K562 (cell line): ENCODE results near the gene IL27RA. TPM values are rescaled to one million over a fixed set of nuclear protein-coding genes. Genes with fewer than 3 reads are reported as not detected.

Experiments used
- ATAC-seq: fragments of 200-7000 bp; cut with Tn5 transposase; 3 replicates; pipeline ENCODE4 v1.9.1; 2020; ENCODE audit warnings: moderate library complexity
- BruUV-seq: library from RNA; stranded (reverse); fragments of 400-500 nt; replicated peaks from 2 replicates; lab custom pipeline; 2021; lab: Mats Ljungman, UMichigan
- CTCF ChIA-PET: fragments of 300-600 bp; formaldehyde crosslinking; extraction: SDS; loops from one replicate; lab custom pipeline; 2021; ENCODE audit warnings: low intra/inter-chr PET ratio; lab: Yijun Ruan, JAX
- POLR2A ChIA-PET: fragments of 300-600, 350-650 bp; sonication (Branson Sonifier 250); formaldehyde crosslinking; extraction: SDS; loops from one replicate; lab custom pipeline; 2021; ENCODE audit warnings: antibody characterized with exemption, inconsistent platforms; lab: Yijun Ruan, JAX
- DNase-seq, 4 experiments: peaks; one replicate each; pipeline versions ENCODE4 v3.0.0 to v3.0.0-alpha.2; 2011 to 2018; ENCODE audit warnings: low spot score in 3 of 4, mixed read lengths in 3 of 4; ENCODE audit errors: extremely low read depth in 1 of 4
- FAIRE-seq: peaks from 2 replicates; lab custom pipeline; 2011; peaks lifted over from hg19 to GRCh38; lab: Jason Lieb, UNC
- H2AFZ ChIP-seq: 2 replicates; pipeline ENCODE4 v1.6.0; 2011; ENCODE audit warnings: low read depth, low read length, control low read depth, inconsistent platforms
- H3K27ac ChIP-seq: fragments of 200-600 bp; 3 replicates; pipeline ENCODE4 v1.8.0; 2011; ENCODE audit warnings: low read depth, mild to moderate bottlenecking, control low read depth, inconsistent platforms, low read length, moderate library complexity, mixed read lengths; ENCODE audit errors: extremely low read depth
- H3K27me3 ChIP-seq, 2 experiments: fragments of 300-600 bp in 1 of 2; 2 replicates in 1 of 2; 3 replicates in 1 of 2; pipeline versions ENCODE4 v1.6.0 to v1.8.0; 2011; ENCODE audit warnings: inconsistent platforms in 2 of 2, low read length in 2 of 2, mild to moderate bottlenecking in 1 of 2, mixed read lengths in 1 of 2, moderate library complexity in 1 of 2; ENCODE audit not compliant: control insufficient read depth in 2 of 2, insufficient read depth in 2 of 2
- H3K36me3 ChIP-seq: fragments of 300-600 bp; 3 replicates; pipeline ENCODE4 v1.8.0; 2011; ENCODE audit warnings: mild to moderate bottlenecking, low read length, inconsistent platforms; ENCODE audit not compliant: control insufficient read depth, insufficient read depth
- H3K4me1 ChIP-seq, 2 experiments: fragments of 200-600 bp in 1 of 2; replicated peaks in 1 of 2; 2 replicates in 1 of 2; 3 replicates in 1 of 2; pipeline versions ENCODE4 v1.5.1 to v1.8.0; 2011; ENCODE audit warnings: inconsistent platforms in 2 of 2, low read length in 2 of 2, mild to moderate bottlenecking in 1 of 2, mixed read lengths in 1 of 2, moderate library complexity in 1 of 2; ENCODE audit not compliant: control insufficient read depth in 2 of 2, insufficient read depth in 2 of 2
- H3K4me2 ChIP-seq: 2 replicates; pipeline ENCODE4 v1.6.1; 2011; ENCODE audit warnings: low read length, control low read depth, inconsistent platforms, mixed read lengths; ENCODE audit not compliant: insufficient read depth
- H3K4me3 ChIP-seq: fragments of 200-600 bp; sonication (generic), shearing (Covaris generic); 2 replicates; pipeline ENCODE4 v1.5.1; 2016; ENCODE audit warnings: control low read depth, inconsistent platforms
- H3K79me2 ChIP-seq: fragments of 200-600 bp; 3 replicates; pipeline ENCODE4 v1.8.0; 2011; ENCODE audit warnings: low read length, inconsistent platforms; ENCODE audit not compliant: control insufficient read depth, insufficient read depth
- H3K9ac ChIP-seq, 2 experiments: 2 replicates each; pipeline versions ENCODE4 v1.6.0 to v1.6.1; 2011; ENCODE audit warnings: low read depth in 2 of 2, low read length in 2 of 2, control low read depth in 1 of 2, inconsistent platforms in 1 of 2, mild to moderate bottlenecking in 1 of 2, mixed read lengths in 1 of 2; ENCODE audit not compliant: insufficient read depth in 1 of 2
- H3K9me1 ChIP-seq: one replicate; pipeline ENCODE4 v1.6.0; 2011; ENCODE audit warnings: inconsistent platforms, mild to moderate bottlenecking, low read length, moderate library complexity; ENCODE audit not compliant: control insufficient read depth, insufficient read depth
- H3K9me3 ChIP-seq: replicated peaks from 2 replicates; pipeline ENCODE4 v1.5.1; 2011; ENCODE audit warnings: low read depth, low read length, inconsistent platforms; ENCODE audit not compliant: control insufficient read depth, insufficient read depth
- H4K20me1 ChIP-seq: replicated peaks from 2 replicates; pipeline ENCODE4 v1.6.1; 2011; ENCODE audit warnings: low read length, inconsistent platforms, mixed read lengths; ENCODE audit not compliant: control insufficient read depth, insufficient read depth
- BCOR ChIP-seq: fragments of 450-650 bp; IDR thresholded peaks from 2 replicates; pipeline ENCODE4 v1.6.1; 2016
- HDAC2 ChIP-seq: fragments of 450-650 bp; IDR thresholded peaks from 2 replicates; pipeline ENCODE4 v1.6.1; 2016; ENCODE audit warnings: mild to moderate bottlenecking
- KDM1A ChIP-seq, 2 experiments: fragments of 450-650 bp; IDR thresholded peaks; 2 replicates each; pipeline ENCODE4 v1.6.1; 2016; ENCODE audit warnings: mild to moderate bottlenecking in 2 of 2
- RBM25 ChIP-seq: fragments of 200-400 bp; formaldehyde crosslinking; IDR thresholded peaks from 2 replicates; pipeline ENCODE4 v1.6.1; 2018; ENCODE audit warnings: low read length, low read depth, moderate library complexity; ENCODE audit not compliant: severe bottlenecking
- TCFL5 ChIP-seq: fragments of 250-450 bp; sonication (Bioruptor Pico); conservative IDR thresholded peaks from 2 replicates; pipeline ENCODE4 v1.6.1; 2021; ENCODE audit warnings: mild to moderate bottlenecking, moderate library complexity, matching md5 sums
- ZFP36 ChIP-seq: fragments of 150-350 bp; IDR thresholded peaks from 2 replicates; pipeline ENCODE4 v1.6.1; 2018; ENCODE audit warnings: low read length, low read depth; ENCODE audit not compliant: partially characterized antibody
- ZNF778 ChIP-seq: fragments of 450-650 bp; formaldehyde crosslinking; IDR thresholded peaks from 2 replicates; pipeline ENCODE4 v1.4.0; 2020; ENCODE audit warnings: mild to moderate bottlenecking, moderate library complexity
- WGBS: fragments of 100-300 bp; shearing (Covaris generic); methylation state at CpG from one replicate; pipeline ENCODE4 v1.1.6; 2016; ENCODE audit warnings: low coverage, mixed read lengths; ENCODE audit not compliant: insufficient coverage; ENCODE audit errors: missing lambda C conversion rate; 5-methylcytosine and 5-hydroxymethylcytosine counted together
- in situ Hi-C: fragments of 300-500 bp; cut with MboI; formaldehyde crosslinking; loops from 4 replicates; pipeline ENCODE4 v1.15.0; 2018; ENCODE audit warnings: inconsistent platforms, mixed read lengths
- intact Hi-C: fragments of 100-400 bp; cut with micrococcal nuclease; formaldehyde crosslinking; loops from 2 replicates; pipeline ENCODE4 v1.14.2; 2022
- polyA plus RNA-seq, 8 experiments: library from polyadenylated mRNA; depleted of rRNA in 4 of 8; stranded (reverse) in 5 of 8; unstranded in 3 of 8; fragments of >200 nt; fragmentation: Nextera tagmentation in 2 of 8; fragmentation: Illumina TruSeq in 1 of 8; extraction: Ambion mirVana in 2 of 8; extraction: Trizol in 1 of 8; gene quantifications; 2 replicates each; pipeline versions ENCODE4 v1.2.1 to v1.2.3, GENCODE V29; 2011 to 2014; ENCODE audit warnings: inconsistent platforms in 1 of 8, missing spikeins in 1 of 8
- total RNA-seq, 7 experiments: library from RNA; depleted of rRNA in 6 of 7; stranded (reverse); fragments of >200 nt in 6 of 7; fragmentation: Illumina TruSeq in 2 of 7; extraction: Trizol in 2 of 7; gene quantifications; 2 replicates each; pipeline versions ENCODE4 v1.2.1 to v1.2.3, GENCODE V29; 2011 to 2021; ENCODE audit warnings: low replicate concordance in 1 of 7

The IL27RA gene
- total and polyA plus RNA-seq, 9 of the 15 experiments (the other 6 are each of a cell fraction or from before 2014, with no cell fraction given): 1.9 to 15.9 (median 12.0) TPM

DNA sequence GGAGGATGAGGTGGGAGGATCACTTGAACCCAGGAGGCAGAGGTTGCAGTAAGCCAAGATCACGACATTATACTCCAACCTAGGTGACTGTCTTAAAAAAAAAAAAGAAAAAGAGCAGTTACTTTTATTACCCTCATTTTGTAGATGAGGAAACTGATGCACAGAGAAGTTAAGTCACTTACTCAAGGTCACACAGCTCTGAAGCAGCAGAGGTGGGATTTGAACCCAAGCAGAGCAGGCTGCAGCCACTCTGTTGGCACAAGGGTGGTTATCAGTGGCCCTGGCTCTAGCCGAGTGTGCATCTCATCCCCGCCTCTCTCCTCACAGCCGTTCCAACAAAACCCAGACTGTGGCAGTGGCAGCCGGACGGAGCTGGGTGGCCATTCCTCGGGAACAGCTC, 7.6 kb downstream of the IL27RA start:
- no peak overlapping the region for H2AFZ ChIP-seq
- in situ Hi-C loops: no loop called here
- WGBS: 81% methylated on average over 7 of the region's 7 CpGs

More for the DNA sequence above, 7.6 kb downstream of the IL27RA start:
- Histone ChIP-seq H3K27ac (no peak overlapping the region; the same call in 2 of the 3 replicates), H4K20me1 (no peaks in the 10 kb centered on the region)
- intact Hi-C loops: loop anchor here (10.0 kb wide), 1 partner anchor 84 kb away; the partner anchor contains the start of gene DCAF15
- TF ChIP-seq HDAC2: peak; percentile 58; the same call in 1 of the 2 replicates
- peak; percentile 26 to 52; a peak in 2 of 4 replicates for TF ChIP-seq KDM1A (IDR thresholded peaks at IDR 0.05)
- TF ChIP-seq ZNF778: no peak
- peak; percentile 81 for TF ChIP-seq BCOR
- TF ChIP-seq RBM25: peak; percentile 67
- TF ChIP-seq ZFP36: peak; percentile 59
- no peak for TF ChIP-seq TCFL5 (CRISPR knock-in tag)
- TF ChIP-seq, all 486 proteins: peak for 5
- ATAC-seq (no peak), FAIRE-seq (no peak), DNase-seq (peak in 1 of 4 experiments; percentile 5)
- peak overlapping the region in 1 of 2 experiments; percentile 2; a peak in 1 of 4 replicates for H3K9ac ChIP-seq
- no peak overlapping the region for H3K4me3 ChIP-seq
- H3K4me2 ChIP-seq: no peak overlapping the region
- H3K9me3 ChIP-seq: no peaks in the 10 kb centered on the region
- H3K4me1 ChIP-seq: peaks cover 4 to 15% of the 10 kb centered on the region in 2 experiments; a peak in 2 of 5 replicates
- peaks cover 11% of the 10 kb centered on the region; the same call in 2 of the 3 replicates for H3K36me3 ChIP-seq
- no peaks in the 10 kb centered on the region for H3K9me1 ChIP-seq
- BruUV-seq: no TSS peak
- H3K79me2 ChIP-seq: no peaks in the 10 kb centered on the region
- H3K27me3 ChIP-seq: no peaks in the 10 kb centered on the region
- ChIA-PET CTCF (no interaction called here), POLR2A (interaction anchor here (1.3 kb wide), 1 partner anchor 19 kb away, joined by 3 read pairs; no protein-coding TSS in a partner anchor)
